ENCODE results near the gene MYCBP.

Gene MYCBP

GRCh38 chr1:38826262-38826661 lies 46.9 kb downstream of the MYCBP start:
- DNase-seq (ENCODE audit: low read depth, low spot score), result no peak
- TF ChIP-seq SUZ12 (IDR thresholded peaks at IDR 0.05; ENCODE audit: extremely low read depth, insufficient read depth, insufficient read length), result no peak
- no peak for TF ChIP-seq ZNF274 (IDR thresholded peaks at IDR 0.05; ENCODE audit: low read depth, low read length)
- no peak for TF ChIP-seq YY1 (IDR thresholded peaks at IDR 0.05; ENCODE audit: insufficient read depth, insufficient read length)
- H3K9ac ChIP-seq (ENCODE audit: insufficient read length, low read depth), result no peak overlapping the region
- no peaks in the 10 kb centered on the region for H3K4me1 ChIP-seq (ENCODE audit: insufficient read depth, insufficient read length)
- H3K9me3 ChIP-seq (ENCODE audit: insufficient read depth, low read length), result no peaks in the 10 kb centered on the region
- no peaks in the 10 kb centered on the region for H3K36me3 ChIP-seq (ENCODE audit: insufficient read depth, insufficient read length, low read length)
- H3K27me3 ChIP-seq (ENCODE audit: insufficient read depth, insufficient read length), result peaks cover 10% of the 10 kb centered on the region
- no peak overlapping the region for H3K4me3 ChIP-seq (ENCODE audit: insufficient read length, low read depth)

DNA sequence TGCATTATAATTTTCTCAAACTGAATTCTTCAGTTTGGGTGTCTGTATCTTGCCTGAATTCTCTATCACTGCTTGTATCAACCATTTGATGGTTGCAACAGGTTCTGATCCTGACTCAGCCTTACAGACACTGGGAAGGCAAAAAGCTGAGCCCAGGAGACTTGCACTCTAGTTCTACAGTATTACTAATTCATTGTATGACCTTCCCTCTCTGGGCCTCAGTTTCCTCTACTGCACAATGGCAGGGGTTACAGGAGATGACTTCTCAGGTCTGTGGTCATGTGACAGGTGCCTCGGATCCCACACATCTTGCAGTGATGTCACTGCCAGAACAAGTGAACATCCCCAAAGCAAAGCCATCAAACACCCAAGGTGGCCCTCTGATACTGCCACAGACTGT lies 52.3 kb downstream of the MYCBP start:
- no peak for TF ChIP-seq ZNF274 (IDR thresholded peaks at IDR 0.05; ENCODE audit: low read depth, low read length)
- TF ChIP-seq YY1 (IDR thresholded peaks at IDR 0.05; ENCODE audit: insufficient read depth, insufficient read length), result no peak
- Histone ChIP-seq H3K4me3 (ENCODE audit: insufficient read length, low read depth) (no peak overlapping the region), H3K36me3 (ENCODE audit: insufficient read depth, insufficient read length, low read length) (no peaks in the 10 kb centered on the region), H3K9ac (ENCODE audit: insufficient read length, low read depth) (no peak overlapping the region), H3K27me3 (ENCODE audit: insufficient read depth, insufficient read length) (peaks cover 35% of the 10 kb centered on the region), H3K9me3 (ENCODE audit: insufficient read depth, low read length) (peaks cover 12% of the 10 kb centered on the region; the same call in 1 of the 2 replicates), H3K4me1 (ENCODE audit: insufficient read depth, insufficient read length) (peaks cover 9% of the 10 kb centered on the region)
- DNase-seq (ENCODE audit: low read depth, low spot score), result no peak

- peaks cover 34% of the 10 kb centered on the region for H3K27me3 ChIP-seq (ENCODE audit: insufficient read depth, insufficient read length)
- DNase-seq (ENCODE audit: low read depth, low spot score), result no peak
- H3K36me3 ChIP-seq (ENCODE audit: insufficient read depth, insufficient read length, low read length), result no peaks in the 10 kb centered on the region
- H3K9me3 ChIP-seq (ENCODE audit: insufficient read depth, low read length), result peaks cover 12% of the 10 kb centered on the region; the same call in 1 of the 2 replicates
- H3K4me1 ChIP-seq (ENCODE audit: insufficient read depth, insufficient read length), result peaks cover 9% of the 10 kb centered on the region
- no peak overlapping the region for H3K4me3 ChIP-seq (ENCODE audit: insufficient read length, low read depth)
- H3K9ac ChIP-seq (ENCODE audit: insufficient read length, low read depth), result no peak overlapping the region
- TF ChIP-seq YY1 (IDR thresholded peaks at IDR 0.05; ENCODE audit: insufficient read depth, insufficient read length) (no peak), ZNF274 (IDR thresholded peaks at IDR 0.05; ENCODE audit: low read depth, low read length) (no peak), SUZ12 (IDR thresholded peaks at IDR 0.05; ENCODE audit: extremely low read depth, insufficient read depth, insufficient read length) (no peak)
These were observed 53.6 kb downstream of the MYCBP start for GRCh38 chr1:38819516-38819915.

GRCh38 chr1:38819040-38819439 lies 54.1 kb downstream of the MYCBP start:
- Histone ChIP-seq H3K4me1 (ENCODE audit: insufficient read depth, insufficient read length) (peaks cover 9% of the 10 kb centered on the region), H3K9me3 (ENCODE audit: insufficient read depth, low read length) (peaks cover 12% of the 10 kb centered on the region; the same call in 1 of the 2 replicates), H3K36me3 (ENCODE audit: insufficient read depth, insufficient read length, low read length) (no peaks in the 10 kb centered on the region), H3K9ac (ENCODE audit: insufficient read length, low read depth) (peak overlapping the region; percentile 81), H3K27me3 (ENCODE audit: insufficient read depth, insufficient read length) (peaks cover 34% of the 10 kb centered on the region), H3K4me3 (ENCODE audit: insufficient read length, low read depth) (peak overlapping the region; percentile 51)
- DNase-seq (ENCODE audit: low read depth, low spot score), result no peak
- no peak for TF ChIP-seq SUZ12 (IDR thresholded peaks at IDR 0.05; ENCODE audit: extremely low read depth, insufficient read depth, insufficient read length)

DNA sequence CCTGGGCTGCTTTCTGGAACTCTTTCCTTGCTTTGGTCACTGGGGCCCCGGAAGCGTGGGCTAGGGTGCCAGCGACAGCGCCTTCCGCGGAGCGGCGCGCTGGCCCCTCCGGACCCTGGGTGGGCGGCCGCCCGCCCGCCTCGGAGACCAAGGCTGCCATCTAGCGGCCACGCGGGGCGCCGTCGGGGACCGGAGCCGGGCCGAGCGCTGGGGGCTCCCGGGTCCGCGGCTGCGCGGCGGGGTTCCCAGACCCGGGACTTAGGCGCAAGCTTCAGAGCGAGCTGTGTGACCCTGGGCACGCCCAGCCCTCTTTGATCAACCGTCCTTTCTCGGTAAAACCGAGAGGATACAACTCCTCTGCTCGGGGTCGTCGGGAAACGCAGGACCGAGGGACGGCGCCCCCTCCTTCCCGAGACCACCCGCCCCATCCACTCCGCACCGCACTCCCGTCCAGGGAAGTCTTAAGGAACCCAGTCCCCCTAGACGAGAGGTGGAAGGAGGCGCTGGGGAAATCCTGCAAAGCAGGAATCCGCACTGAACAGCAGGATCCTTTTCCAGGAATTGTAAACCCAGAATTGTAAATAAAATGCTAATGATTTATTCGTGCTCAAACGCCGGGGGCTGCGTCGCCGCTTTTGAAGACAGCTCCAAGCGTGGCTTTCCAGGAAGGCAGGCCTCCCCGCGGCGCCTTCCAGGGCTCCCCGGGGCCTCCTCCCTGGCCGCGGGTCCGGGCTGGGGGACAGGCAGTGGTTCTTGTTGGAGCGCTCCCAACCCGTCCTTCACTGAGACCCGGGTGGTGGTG lies 54.8 kb downstream of the MYCBP start:
- no peak for TF ChIP-seq SUZ12 (IDR thresholded peaks at IDR 0.05; ENCODE audit: extremely low read depth, insufficient read depth, insufficient read length)
- no peak for TF ChIP-seq ZNF274 (IDR thresholded peaks at IDR 0.05; ENCODE audit: low read depth, low read length)
- no peak for TF ChIP-seq YY1 (IDR thresholded peaks at IDR 0.05; ENCODE audit: insufficient read depth, insufficient read length)
- H3K9me3 ChIP-seq (ENCODE audit: insufficient read depth, low read length), result peaks cover 12% of the 10 kb centered on the region; the same call in 1 of the 2 replicates
- H3K27me3 ChIP-seq (ENCODE audit: insufficient read depth, insufficient read length), result peaks cover 34% of the 10 kb centered on the region
- H3K4me3 ChIP-seq (ENCODE audit: insufficient read length, low read depth), result peak overlapping the region; percentile 51
- no peaks in the 10 kb centered on the region for H3K36me3 ChIP-seq (ENCODE audit: insufficient read depth, insufficient read length, low read length)
- DNase-seq (ENCODE audit: low read depth, low spot score), result peak; percentile 65
- peaks cover 9% of the 10 kb centered on the region for H3K4me1 ChIP-seq (ENCODE audit: insufficient read depth, insufficient read length)
- peak overlapping the region; percentile 81 for H3K9ac ChIP-seq (ENCODE audit: insufficient read length, low read depth)

DNA sequence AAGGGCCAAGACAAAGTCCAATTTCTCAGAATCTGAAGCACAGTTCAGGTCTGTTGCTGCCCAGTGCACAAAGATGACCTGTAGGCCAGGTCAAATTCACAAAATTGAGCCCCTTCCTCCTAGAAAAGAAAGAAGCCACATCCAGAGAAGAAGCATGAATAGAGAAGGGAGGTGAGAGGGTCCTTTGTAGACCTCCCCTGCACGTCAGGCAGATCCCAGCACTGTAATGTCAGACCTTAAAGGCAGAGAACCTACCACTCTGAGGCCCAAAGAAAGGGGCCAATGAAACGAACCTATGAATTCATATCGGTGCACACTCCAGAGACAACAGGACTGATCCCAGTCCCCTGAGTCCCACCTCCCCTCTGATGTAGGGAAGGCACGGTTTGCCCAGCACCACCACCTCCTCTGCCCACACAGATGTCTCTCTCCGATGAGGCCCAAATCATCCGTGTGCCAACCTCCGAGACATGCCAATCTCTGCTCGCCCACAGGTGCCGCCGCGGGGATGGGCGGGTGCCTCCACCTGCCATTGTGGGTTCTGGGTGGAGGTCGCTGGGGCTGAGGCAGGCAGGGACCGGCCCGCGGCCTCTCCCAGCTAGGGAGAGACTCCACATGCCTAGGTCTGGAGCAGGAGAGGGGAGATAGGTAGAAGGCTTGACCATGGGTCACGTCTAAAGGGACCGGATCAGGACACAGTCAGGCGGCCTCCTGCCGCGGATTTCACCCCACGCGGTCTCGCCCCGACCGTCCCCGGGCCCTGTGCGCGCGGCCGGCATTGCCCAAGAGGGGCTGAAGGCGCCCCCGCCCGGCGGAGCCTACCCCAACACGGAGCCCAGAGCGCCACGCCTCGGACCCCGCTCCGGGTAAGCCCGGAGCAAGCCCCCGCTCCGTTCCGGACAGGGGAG lies 55.6 kb downstream of the MYCBP start:
- Histone ChIP-seq H3K36me3 (ENCODE audit: insufficient read depth, insufficient read length, low read length) (no peaks in the 10 kb centered on the region), H3K9me3 (ENCODE audit: insufficient read depth, low read length) (peaks cover 12% of the 10 kb centered on the region; the same call in 1 of the 2 replicates), H3K9ac (ENCODE audit: insufficient read length, low read depth) (peak overlapping the region; percentile 81), H3K4me1 (ENCODE audit: insufficient read depth, insufficient read length) (peaks cover 9% of the 10 kb centered on the region), H3K27me3 (ENCODE audit: insufficient read depth, insufficient read length) (peaks cover 34% of the 10 kb centered on the region), H3K4me3 (ENCODE audit: insufficient read length, low read depth) (peak overlapping the region; percentile 51)
- TF ChIP-seq SUZ12 (IDR thresholded peaks at IDR 0.05; ENCODE audit: extremely low read depth, insufficient read depth, insufficient read length) (no peak), ZNF274 (IDR thresholded peaks at IDR 0.05; ENCODE audit: low read depth, low read length) (no peak), YY1 (IDR thresholded peaks at IDR 0.05; ENCODE audit: insufficient read depth, insufficient read length) (no peak)
- DNase-seq (ENCODE audit: low read depth, low spot score), result peak; percentile 56
